A549 treated with dexamethasone at 1 μM for 4 hours (cell line): ENCODE results near the gene C2orf80. TPM values are rescaled to one million over a fixed set of nuclear protein-coding genes. Genes with fewer than 3 reads are reported as not detected.

Experiments used
- total RNA-seq: library from RNA; stranded (reverse); fragments of 200-300 nt; extraction: Qiagen RNA extraction; gene quantifications from 5 replicates; pipeline ENCODE4 v1.2.3, GENCODE V29; 2022

C2orf80 gene
- total RNA-seq, result not detected in 5 replicates

GRCh38 chr2:208189810-208190503 lies at the start of gene C2orf80:
TSS of gene C2orf80 (minus strand) at chr2:208190030. CDS start at chr2:208186986, 3,044 bp downstream.

GRCh38 chr2:208163489-208163888 lies 26.3 kb downstream of the C2orf80 start, which contains the start of gene CRYGA:
TSS of gene CRYGA (minus strand) at chr2:208163589. CDS start at chr2:208163556, 33 bp downstream.

GRCh38 chr2:208146006-208146405 lies 43.8 kb downstream of the C2orf80 start, which contains the start of gene CRYGB:
TSS of gene CRYGB (minus strand) at chr2:208146158. CDS start at chr2:208146120, 38 bp downstream.

GRCh38 chr2:208129744-208130711 lies 59.8 kb downstream of the C2orf80 start, which contains the start of gene CRYGC:
TSS of gene CRYGC (minus strand) at chr2:208129828. CDS start at chr2:208129792, 36 bp downstream.

GRCh38 chr2:208124013-208124715 lies 65.7 kb downstream of the C2orf80 start, which contains the start of gene CRYGD:
TSS of gene CRYGD (minus strand) at chr2:208124524. CDS start at chr2:208124473, 51 bp downstream.

Other genes with a start within 250 kb of the C2orf80 start
- gene PLEKHM3, start 164.5 kb downstream of the C2orf80 start, total RNA-seq, result 2.0 to 2.7 TPM (median 2.5 TPM) in 5 replicates
- not detected in 5 replicates for gene CRYGD, start 65.5 kb downstream of the C2orf80 start, total RNA-seq
- gene CRYGC, start 60.2 kb downstream of the C2orf80 start, total RNA-seq, result not detected in 5 replicates
- gene CRYGB, start 43.9 kb downstream of the C2orf80 start, total RNA-seq, result not detected in 5 replicates
- not detected in 5 replicates for gene CRYGA, start 26.4 kb downstream of the C2orf80 start, total RNA-seq
- gene IDH1, start 65.0 kb upstream of the C2orf80 start, total RNA-seq, result 79.0 to 98.1 TPM (median 87.2 TPM) in 5 replicates
- gene PIKFYVE, start 76.2 kb upstream of the C2orf80 start, total RNA-seq, result 4.6 to 9.3 TPM (median 7.4 TPM) in 5 replicates
- gene PTH2R, start 216.8 kb upstream of the C2orf80 start, total RNA-seq, result not detected in 5 replicates